ENCODE data around the gene ZNRF3.

The ZNRF3 gene

DNA sequence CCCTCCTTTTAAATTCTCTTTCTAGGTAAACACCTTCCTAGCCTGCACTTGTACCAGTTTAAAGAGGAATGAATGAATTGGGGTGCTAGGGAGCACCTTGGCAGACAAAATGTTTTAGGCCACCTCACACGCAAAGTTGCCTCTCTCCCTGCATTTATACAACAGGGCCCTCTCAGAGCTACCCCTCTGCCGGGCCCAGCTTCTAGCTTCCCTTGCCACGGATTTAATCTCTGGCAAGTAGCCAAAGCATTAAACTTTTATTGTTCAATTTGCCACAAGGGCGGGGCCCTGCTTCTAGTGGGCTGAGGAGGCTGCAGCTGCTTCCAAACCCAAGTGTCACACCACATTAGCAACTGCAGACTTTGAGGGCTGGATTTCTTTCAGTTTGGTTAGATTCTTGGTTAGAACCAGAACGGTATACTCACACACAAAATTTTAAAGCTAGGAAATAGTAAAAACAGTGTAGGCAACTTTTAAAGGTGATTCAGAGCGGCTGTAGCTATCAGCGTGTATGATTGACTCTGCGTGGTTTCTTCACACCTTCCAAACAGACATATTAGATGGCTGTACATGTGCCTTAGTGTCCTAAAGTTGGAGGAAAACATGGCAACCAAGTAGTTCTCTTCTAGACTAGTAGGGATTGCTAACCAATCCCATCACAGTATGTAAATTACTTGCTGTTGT lies 196.0 kb downstream of the ZNRF3 start (continued):
- TF ChIP-seq, protein P1, sequence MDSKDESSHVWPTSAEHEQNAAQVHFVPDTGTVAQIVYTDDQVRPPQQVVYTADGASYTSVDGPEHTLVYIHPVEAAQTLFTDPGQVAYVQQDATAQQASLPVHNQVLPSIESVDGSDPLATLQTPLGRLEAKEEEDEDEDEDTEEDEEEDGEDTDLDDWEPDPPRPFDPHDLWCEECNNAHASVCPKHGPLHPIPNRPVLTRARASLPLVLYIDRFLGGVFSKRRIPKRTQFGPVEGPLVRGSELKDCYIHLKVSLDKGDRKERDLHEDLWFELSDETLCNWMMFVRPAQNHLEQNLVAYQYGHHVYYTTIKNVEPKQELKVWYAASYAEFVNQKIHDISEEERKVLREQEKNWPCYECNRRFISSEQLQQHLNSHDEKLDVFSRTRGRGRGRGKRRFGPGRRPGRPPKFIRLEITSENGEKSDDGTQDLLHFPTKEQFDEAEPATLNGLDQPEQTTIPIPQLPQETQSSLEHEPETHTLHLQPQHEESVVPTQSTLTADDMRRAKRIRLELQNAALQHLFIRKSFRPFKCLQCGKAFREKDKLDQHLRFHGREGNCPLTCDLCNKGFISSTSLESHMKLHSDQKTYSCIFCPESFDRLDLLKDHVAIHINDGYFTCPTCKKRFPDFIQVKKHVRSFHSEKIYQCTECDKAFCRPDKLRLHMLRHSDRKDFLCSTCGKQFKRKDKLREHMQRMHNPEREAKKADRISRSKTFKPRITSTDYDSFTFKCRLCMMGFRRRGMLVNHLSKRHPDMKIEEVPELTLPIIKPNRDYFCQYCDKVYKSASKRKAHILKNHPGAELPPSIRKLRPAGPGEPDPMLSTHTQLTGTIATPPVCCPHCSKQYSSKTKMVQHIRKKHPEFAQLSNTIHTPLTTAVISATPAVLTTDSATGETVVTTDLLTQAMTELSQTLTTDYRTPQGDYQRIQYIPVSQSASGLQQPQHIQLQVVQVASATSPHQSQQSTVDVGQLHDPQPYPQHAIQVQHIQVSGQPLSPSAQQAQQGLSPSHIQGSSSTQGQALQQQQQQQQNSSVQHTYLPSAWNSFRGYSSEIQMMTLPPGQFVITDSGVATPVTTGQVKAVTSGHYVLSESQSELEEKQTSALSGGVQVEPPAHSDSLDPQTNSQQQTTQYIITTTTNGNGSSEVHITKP (tag by site-specific recombination; IDR thresholded peaks at IDR 0.05), result peak; percentile 85
- TF ChIP-seq ZNF837 (tag by site-specific recombination; IDR thresholded peaks at IDR 0.05) (no peak), ZNF548 (tag by site-specific recombination; IDR thresholded peaks at IDR 0.05) (no peak), TCF7L2 (IDR thresholded peaks at IDR 0.05; ENCODE audit: borderline replicate concordance, low read depth, low read length) (no peak), ZBTB20 (tag by site-specific recombination; IDR thresholded peaks at IDR 0.05) (peak; percentile 74), ZFP69B (tag by site-specific recombination; IDR thresholded peaks at IDR 0.05) (0 out of 2 replicates have a peak, but pooled peaks have one; percentile 35), ZBTB7A (tag by site-specific recombination; IDR thresholded peaks at IDR 0.05; ENCODE audit: low read depth) (no peak), YY2 (tag by site-specific recombination; IDR thresholded peaks at IDR 0.05) (no peak), RBAK (tag by site-specific recombination; IDR thresholded peaks at IDR 0.05) (no peak)
- TF ChIP-seq, protein P2, sequence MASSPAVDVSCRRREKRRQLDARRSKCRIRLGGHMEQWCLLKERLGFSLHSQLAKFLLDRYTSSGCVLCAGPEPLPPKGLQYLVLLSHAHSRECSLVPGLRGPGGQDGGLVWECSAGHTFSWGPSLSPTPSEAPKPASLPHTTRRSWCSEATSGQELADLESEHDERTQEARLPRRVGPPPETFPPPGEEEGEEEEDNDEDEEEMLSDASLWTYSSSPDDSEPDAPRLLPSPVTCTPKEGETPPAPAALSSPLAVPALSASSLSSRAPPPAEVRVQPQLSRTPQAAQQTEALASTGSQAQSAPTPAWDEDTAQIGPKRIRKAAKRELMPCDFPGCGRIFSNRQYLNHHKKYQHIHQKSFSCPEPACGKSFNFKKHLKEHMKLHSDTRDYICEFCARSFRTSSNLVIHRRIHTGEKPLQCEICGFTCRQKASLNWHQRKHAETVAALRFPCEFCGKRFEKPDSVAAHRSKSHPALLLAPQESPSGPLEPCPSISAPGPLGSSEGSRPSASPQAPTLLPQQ (tag by site-specific recombination; IDR thresholded peaks at IDR 0.05), result peak; percentile 69; the same call in 1 of the 2 replicates
- TF ChIP-seq, protein P3, sequence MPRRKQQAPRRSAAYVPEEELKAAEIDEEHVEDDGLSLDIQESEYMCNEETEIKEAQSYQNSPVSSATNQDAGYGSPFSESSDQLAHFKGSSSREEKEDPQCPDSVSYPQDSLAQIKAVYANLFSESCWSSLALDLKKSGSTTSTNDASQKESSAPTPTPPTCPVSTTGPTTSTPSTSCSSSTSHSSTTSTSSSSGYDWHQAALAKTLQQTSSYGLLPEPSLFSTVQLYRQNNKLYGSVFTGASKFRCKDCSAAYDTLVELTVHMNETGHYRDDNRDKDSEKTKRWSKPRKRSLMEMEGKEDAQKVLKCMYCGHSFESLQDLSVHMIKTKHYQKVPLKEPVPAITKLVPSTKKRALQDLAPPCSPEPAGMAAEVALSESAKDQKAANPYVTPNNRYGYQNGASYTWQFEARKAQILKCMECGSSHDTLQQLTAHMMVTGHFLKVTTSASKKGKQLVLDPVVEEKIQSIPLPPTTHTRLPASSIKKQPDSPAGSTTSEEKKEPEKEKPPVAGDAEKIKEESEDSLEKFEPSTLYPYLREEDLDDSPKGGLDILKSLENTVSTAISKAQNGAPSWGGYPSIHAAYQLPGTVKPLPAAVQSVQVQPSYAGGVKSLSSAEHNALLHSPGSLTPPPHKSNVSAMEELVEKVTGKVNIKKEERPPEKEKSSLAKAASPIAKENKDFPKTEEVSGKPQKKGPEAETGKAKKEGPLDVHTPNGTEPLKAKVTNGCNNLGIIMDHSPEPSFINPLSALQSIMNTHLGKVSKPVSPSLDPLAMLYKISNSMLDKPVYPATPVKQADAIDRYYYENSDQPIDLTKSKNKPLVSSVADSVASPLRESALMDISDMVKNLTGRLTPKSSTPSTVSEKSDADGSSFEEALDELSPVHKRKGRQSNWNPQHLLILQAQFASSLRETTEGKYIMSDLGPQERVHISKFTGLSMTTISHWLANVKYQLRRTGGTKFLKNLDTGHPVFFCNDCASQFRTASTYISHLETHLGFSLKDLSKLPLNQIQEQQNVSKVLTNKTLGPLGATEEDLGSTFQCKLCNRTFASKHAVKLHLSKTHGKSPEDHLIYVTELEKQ (tag by site-specific recombination; IDR thresholded peaks at IDR 0.05; ENCODE audit: borderline replicate concordance), result 0 out of 2 replicates have a peak, but pooled peaks have one; percentile 0
- TF ChIP-seq, protein P4, sequence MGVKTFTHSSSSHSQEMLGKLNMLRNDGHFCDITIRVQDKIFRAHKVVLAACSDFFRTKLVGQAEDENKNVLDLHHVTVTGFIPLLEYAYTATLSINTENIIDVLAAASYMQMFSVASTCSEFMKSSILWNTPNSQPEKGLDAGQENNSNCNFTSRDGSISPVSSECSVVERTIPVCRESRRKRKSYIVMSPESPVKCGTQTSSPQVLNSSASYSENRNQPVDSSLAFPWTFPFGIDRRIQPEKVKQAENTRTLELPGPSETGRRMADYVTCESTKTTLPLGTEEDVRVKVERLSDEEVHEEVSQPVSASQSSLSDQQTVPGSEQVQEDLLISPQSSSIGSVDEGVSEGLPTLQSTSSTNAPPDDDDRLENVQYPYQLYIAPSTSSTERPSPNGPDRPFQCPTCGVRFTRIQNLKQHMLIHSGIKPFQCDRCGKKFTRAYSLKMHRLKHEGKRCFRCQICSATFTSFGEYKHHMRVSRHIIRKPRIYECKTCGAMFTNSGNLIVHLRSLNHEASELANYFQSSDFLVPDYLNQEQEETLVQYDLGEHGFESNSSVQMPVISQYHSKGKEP (tag by site-specific recombination; IDR thresholded peaks at IDR 0.05), result peak; percentile 92
- TF ChIP-seq, protein P5, sequence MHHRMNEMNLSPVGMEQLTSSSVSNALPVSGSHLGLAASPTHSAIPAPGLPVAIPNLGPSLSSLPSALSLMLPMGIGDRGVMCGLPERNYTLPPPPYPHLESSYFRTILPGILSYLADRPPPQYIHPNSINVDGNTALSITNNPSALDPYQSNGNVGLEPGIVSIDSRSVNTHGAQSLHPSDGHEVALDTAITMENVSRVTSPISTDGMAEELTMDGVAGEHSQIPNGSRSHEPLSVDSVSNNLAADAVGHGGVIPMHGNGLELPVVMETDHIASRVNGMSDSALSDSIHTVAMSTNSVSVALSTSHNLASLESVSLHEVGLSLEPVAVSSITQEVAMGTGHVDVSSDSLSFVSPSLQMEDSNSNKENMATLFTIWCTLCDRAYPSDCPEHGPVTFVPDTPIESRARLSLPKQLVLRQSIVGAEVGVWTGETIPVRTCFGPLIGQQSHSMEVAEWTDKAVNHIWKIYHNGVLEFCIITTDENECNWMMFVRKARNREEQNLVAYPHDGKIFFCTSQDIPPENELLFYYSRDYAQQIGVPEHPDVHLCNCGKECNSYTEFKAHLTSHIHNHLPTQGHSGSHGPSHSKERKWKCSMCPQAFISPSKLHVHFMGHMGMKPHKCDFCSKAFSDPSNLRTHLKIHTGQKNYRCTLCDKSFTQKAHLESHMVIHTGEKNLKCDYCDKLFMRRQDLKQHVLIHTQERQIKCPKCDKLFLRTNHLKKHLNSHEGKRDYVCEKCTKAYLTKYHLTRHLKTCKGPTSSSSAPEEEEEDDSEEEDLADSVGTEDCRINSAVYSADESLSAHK (tag by site-specific recombination; IDR thresholded peaks at IDR 0.05), result 0 out of 2 replicates have a peak, but pooled peaks have one; percentile 31
- TF ChIP-seq, protein P6, sequence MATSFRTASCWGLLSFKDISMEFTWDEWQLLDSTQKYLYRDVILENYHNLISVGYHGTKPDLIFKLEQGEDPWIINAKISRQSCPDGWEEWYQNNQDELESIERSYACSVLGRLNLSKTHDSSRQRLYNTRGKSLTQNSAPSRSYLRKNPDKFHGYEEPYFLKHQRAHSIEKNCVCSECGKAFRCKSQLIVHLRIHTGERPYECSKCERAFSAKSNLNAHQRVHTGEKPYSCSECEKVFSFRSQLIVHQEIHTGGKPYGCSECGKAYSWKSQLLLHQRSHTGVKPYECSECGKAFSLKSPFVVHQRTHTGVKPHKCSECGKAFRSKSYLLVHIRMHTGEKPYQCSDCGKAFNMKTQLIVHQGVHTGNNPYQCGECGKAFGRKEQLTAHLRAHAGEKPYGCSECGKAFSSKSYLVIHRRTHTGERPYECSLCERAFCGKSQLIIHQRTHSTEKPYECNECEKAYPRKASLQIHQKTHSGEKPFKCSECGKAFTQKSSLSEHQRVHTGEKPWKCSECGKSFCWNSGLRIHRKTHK (tag by site-specific recombination; IDR thresholded peaks at IDR 0.05), result no peak
- TF ChIP-seq, protein P7, sequence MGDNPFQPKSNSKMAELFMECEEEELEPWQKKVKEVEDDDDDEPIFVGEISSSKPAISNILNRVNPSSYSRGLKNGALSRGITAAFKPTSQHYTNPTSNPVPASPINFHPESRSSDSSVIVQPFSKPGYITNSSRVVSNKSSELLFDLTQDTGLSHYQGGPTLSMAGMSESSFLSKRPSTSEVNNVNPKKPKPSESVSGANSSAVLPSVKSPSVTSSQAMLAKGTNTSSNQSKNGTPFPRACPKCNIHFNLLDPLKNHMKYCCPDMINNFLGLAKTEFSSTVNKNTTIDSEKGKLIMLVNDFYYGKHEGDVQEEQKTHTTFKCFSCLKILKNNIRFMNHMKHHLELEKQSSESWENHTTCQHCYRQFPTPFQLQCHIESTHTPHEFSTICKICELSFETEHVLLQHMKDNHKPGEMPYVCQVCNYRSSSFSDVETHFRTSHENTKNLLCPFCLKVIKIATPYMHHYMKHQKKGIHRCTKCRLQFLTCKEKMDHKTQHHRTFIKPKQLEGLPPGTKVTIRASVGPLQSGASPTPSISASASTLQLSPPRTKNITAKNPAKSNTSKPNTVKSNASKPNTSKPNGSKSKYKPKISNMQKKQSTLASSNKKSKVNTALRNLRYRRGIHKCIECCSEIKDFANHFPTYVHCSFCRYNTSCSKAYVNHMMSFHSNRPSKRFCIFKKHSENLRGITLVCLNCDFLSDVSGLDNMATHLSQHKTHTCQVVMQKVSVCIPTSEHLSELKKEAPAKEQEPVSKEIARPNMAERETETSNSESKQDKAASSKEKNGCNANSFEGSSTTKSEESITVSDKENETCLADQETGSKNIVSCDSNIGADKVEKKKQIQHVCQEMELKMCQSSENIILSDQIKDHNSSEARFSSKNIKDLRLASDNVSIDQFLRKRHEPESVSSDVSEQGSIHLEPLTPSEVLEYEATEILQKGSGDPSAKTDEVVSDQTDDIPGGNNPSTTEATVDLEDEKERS (tag by site-specific recombination; IDR thresholded peaks at IDR 0.05), result no peak
- TF ChIP-seq, protein P8, sequence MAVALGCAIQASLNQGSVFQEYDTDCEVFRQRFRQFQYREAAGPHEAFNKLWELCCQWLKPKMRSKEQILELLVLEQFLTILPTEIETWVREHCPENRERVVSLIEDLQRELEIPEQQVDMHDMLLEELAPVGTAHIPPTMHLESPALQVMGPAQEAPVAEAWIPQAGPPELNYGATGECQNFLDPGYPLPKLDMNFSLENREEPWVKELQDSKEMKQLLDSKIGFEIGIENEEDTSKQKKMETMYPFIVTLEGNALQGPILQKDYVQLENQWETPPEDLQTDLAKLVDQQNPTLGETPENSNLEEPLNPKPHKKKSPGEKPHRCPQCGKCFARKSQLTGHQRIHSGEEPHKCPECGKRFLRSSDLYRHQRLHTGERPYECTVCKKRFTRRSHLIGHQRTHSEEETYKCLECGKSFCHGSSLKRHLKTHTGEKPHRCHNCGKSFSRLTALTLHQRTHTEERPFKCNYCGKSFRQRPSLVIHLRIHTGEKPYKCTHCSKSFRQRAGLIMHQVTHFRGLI (tag by site-specific recombination; IDR thresholded peaks at IDR 0.05), result no peak
- TF ChIP-seq, protein P9, sequence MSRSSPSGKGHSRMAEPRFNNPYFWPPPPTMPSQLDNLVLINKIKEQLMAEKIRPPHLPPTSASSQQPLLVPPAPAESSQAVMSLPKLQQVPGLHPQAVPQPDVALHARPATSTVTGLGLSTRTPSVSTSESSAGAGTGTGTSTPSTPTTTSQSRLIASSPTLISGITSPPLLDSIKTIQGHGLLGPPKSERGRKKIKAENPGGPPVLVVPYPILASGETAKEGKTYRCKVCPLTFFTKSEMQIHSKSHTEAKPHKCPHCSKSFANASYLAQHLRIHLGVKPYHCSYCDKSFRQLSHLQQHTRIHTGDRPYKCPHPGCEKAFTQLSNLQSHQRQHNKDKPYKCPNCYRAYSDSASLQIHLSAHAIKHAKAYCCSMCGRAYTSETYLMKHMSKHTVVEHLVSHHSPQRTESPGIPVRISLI (tag by site-specific recombination; IDR thresholded peaks at IDR 0.05), result no peak
